Fibroblast of mammary gland (primary cell): ENCODE results near the gene NIN.

ENCODE experiments used
- DNase-seq: peaks from one replicate; pipeline ENCODE4 v3.0.0-alpha.2; 2010; ENCODE audit warnings: low read depth
- H3K4me3 ChIP-seq: 2 replicates; pipeline ENCODE4 v1.5.1; 2011; ENCODE audit warnings: low read depth, mild to moderate bottlenecking, low read length, moderate library complexity; ENCODE audit not compliant: control insufficient read depth
- CTCF ChIP-seq: conservative IDR thresholded peaks from 2 replicates; pipeline ENCODE4 v1.5.1; 2011; ENCODE audit warnings: low read depth, low read length, inconsistent platforms; ENCODE audit not compliant: control insufficient read depth, insufficient read depth

NIN gene

DNA sequence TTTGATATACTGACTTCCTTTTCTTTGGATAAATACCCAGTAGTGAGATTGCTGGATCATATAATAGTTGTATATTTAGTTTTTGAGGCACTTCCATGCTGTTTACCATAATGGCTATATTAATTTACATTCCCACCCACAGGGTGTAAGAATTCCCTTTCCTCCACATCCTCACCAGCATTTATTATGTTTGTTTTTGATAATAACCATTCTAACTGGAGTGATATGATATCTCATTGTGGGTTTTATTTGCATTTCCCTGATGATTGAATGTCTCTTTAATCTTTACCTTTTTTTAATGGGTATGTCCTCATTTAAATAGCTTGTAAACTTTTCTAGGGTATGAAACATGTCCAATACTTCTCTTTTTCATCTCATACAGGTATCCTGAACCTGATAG lies 151.3 kb downstream of the NIN start:
- DNase-seq = no peak
- TF ChIP-seq CTCF = no peak
- H3K4me3 ChIP-seq = no peak overlapping the region

GRCh38 chr14:50678163-50678562 lies 152.8 kb downstream of the NIN start:
- TF ChIP-seq CTCF = no peak
- H3K4me3 ChIP-seq = no peak overlapping the region
- no peak for DNase-seq

DNA sequence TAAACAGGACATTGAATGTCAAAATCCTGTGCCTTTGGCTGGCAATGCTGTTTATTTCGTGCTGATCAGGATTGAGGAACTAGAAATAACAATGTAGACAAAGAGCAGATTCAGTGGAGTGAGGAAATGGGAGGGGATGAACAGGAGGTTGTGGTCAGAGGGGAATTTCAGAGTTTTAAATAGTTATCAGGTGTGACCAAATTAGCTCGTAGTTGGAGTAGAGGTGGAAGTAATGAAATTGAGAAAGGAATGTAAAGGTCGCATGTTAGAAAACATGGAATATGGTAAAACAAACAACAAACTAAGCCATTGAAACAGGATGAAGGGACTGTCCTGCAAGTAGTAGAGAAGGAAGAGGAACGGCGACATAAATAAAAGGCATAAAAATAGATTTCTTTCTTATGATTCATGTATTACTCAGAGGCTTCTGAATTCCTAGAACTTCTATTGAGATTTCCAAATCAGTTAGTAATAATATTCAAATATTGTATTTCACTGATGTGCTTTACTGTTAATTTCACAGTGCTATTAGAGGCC lies 153.4 kb downstream of the NIN start:
- peak; percentile 53 for DNase-seq
- no peak overlapping the region for H3K4me3 ChIP-seq
- no peak for TF ChIP-seq CTCF

- no peak for TF ChIP-seq CTCF
- no peak for DNase-seq
- no peak overlapping the region for H3K4me3 ChIP-seq
Measured at GRCh38 chr14:50676814-50677516, 154.0 kb downstream of the NIN start.

DNA sequence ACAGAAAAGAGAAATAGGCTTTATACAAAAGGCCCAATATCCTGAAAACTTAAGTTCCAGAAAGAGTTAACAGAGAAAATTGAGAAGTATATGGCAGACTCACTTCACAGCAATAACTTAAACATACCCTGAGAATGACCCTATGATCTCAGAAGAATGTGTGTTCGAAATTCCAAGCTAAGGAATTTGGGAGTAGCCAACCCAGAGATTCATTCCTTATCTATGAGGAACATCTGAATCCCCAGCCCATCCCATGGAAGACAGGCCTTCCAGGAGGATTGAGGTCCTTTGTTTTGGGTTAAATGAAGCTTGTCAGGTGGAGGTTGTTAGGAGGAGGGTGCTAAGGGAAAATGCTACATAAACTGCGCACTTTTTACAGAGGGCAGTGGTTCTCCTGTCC lies 155.4 kb downstream of the NIN start:
- no peak for TF ChIP-seq CTCF
- DNase-seq = no peak
- H3K4me3 ChIP-seq = no peak overlapping the region

DNA sequence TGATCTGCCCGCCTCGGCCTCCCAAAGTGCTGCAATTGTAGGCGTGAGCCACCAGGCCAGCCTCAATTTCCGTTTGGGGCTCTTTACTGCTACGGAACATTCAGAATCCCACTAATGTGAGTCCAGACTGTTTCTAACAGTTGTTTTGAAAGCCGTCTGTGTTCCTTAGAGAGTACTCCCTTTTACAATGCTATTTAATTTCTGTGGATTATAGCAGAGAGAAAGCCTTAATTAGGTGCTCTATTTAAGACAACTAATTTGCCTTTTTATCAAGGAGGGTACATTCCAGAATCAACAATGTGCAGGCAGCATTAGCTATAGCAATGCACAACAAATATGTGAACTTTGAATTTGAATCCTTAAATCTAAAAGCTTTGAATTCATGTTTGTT lies 160.1 kb downstream of the NIN start:
- H3K4me3 ChIP-seq = no peak overlapping the region
- DNase-seq = no peak
- no peak for TF ChIP-seq CTCF
